H9 (cell line): ENCODE measurements around the gene SLC5A1. TPM values are rescaled to one million over a fixed set of nuclear protein-coding genes. Genes with fewer than 3 reads are reported as not detected.

Experiments
- DNase-seq: peaks from one replicate; pipeline ENCODE4 v3.0.0-alpha.2; 2017
- H2AFZ ChIP-seq: one replicate; pipeline ENCODE4 v1.6.1; 2013; ENCODE audit warnings: mild to moderate bottlenecking, low read length, control low read depth, moderate library complexity
- H2AK5ac ChIP-seq: 2 replicates; pipeline ENCODE4 v1.6.1; 2013; ENCODE audit warnings: low read length, control low read depth, mixed read lengths; ENCODE audit not compliant: insufficient read length
- H2BK120ac ChIP-seq: one replicate; pipeline ENCODE4 v1.6.1; 2013; ENCODE audit warnings: low read depth, mild to moderate bottlenecking, low read length, control low read depth, inconsistent platforms; ENCODE audit not compliant: poor library complexity, severe bottlenecking
- H2BK12ac ChIP-seq: 2 replicates; pipeline ENCODE4 v1.6.1; 2013; ENCODE audit warnings: low read length, control low read depth, mixed read lengths, low read depth; ENCODE audit not compliant: insufficient read length
- H2BK15ac ChIP-seq: 2 replicates; pipeline ENCODE4 v1.6.1; 2013; ENCODE audit warnings: low read depth, low read length, control low read depth
- H2BK20ac ChIP-seq: one replicate; pipeline ENCODE4 v1.6.1; 2013; ENCODE audit warnings: low read depth, mild to moderate bottlenecking, low read length, control low read depth, inconsistent platforms; ENCODE audit not compliant: poor library complexity, severe bottlenecking
- H2BK5ac ChIP-seq: 2 replicates; pipeline ENCODE4 v1.6.1; 2013; ENCODE audit warnings: low read length, control low read depth, mixed read lengths; ENCODE audit not compliant: insufficient read length
- H3K14ac ChIP-seq: 2 replicates; pipeline ENCODE4 v1.6.1; 2013; ENCODE audit warnings: low read length, control low read depth; ENCODE audit not compliant: insufficient read depth
- H3K18ac ChIP-seq: 2 replicates; pipeline ENCODE4 v1.6.1; 2013; ENCODE audit warnings: low read depth, mild to moderate bottlenecking, mixed read lengths, low read length, control low read depth; ENCODE audit not compliant: insufficient read length
- H3K23ac ChIP-seq: 2 replicates; pipeline ENCODE4 v1.6.1; 2013; ENCODE audit warnings: low read length, control low read depth, mixed read lengths, low read depth; ENCODE audit not compliant: insufficient read length
- H3K23me2 ChIP-seq: 2 replicates; pipeline ENCODE4 v1.6.1; 2013; ENCODE audit warnings: low read depth, mild to moderate bottlenecking, mixed read lengths, low read length, control low read depth; ENCODE audit not compliant: insufficient read length, poor library complexity, severe bottlenecking
- H3K27ac ChIP-seq: 2 replicates; pipeline ENCODE4 v1.5.1; 2013; ENCODE audit warnings: low read length, control low read depth, mixed read lengths, low read depth; ENCODE audit not compliant: insufficient read length
- H3K27me3 ChIP-seq: 2 replicates; pipeline ENCODE4 v1.6.1; 2013; ENCODE audit warnings: low read length, control low read depth, inconsistent platforms; ENCODE audit not compliant: insufficient read depth
- H3K4ac ChIP-seq: 2 replicates; pipeline ENCODE4 v1.6.1; 2013; ENCODE audit warnings: low read depth, mild to moderate bottlenecking, control low read depth, inconsistent platforms, low read length, moderate library complexity
- H3K4me1 ChIP-seq: 2 replicates; pipeline ENCODE4 v1.6.1; 2013; ENCODE audit warnings: low read length, control low read depth, inconsistent platforms; ENCODE audit not compliant: insufficient read depth
- H3K4me2 ChIP-seq: 2 replicates; pipeline ENCODE4 v1.6.1; 2013; ENCODE audit warnings: low read length, control low read depth, mixed read lengths; ENCODE audit not compliant: insufficient read length, insufficient read depth
- H3K56ac ChIP-seq: 2 replicates; pipeline ENCODE4 v1.6.1; 2013; ENCODE audit warnings: low read depth, mild to moderate bottlenecking, mixed read lengths, low read length, control low read depth; ENCODE audit not compliant: insufficient read length
- H3K79me1 ChIP-seq: 2 replicates; pipeline ENCODE4 v1.6.1; 2013; ENCODE audit warnings: low read depth, mild to moderate bottlenecking, moderate library complexity, low read length, control low read depth, inconsistent platforms; ENCODE audit not compliant: insufficient read depth, poor library complexity, severe bottlenecking
- H3K79me2 ChIP-seq: 2 replicates; pipeline ENCODE4 v1.6.1; 2013; ENCODE audit warnings: low read length, control low read depth, inconsistent platforms; ENCODE audit not compliant: insufficient read depth
- H3K9ac ChIP-seq: 2 replicates; pipeline ENCODE4 v1.6.1; 2013; ENCODE audit warnings: low read length, control low read depth, mixed read lengths; ENCODE audit not compliant: insufficient read length; ENCODE audit errors: extremely low read depth
- H3K9me3 ChIP-seq: one replicate; pipeline ENCODE4 v1.6.1; 2013; ENCODE audit warnings: low read depth, low read length, inconsistent platforms; ENCODE audit not compliant: control insufficient read depth
- H3T11ph ChIP-seq: one replicate; pipeline ENCODE4 v1.6.1; 2013; ENCODE audit warnings: mild to moderate bottlenecking, low read length, control low read depth, inconsistent platforms
- H4K20me1 ChIP-seq: one replicate; pipeline ENCODE4 v1.6.1; 2013; ENCODE audit not compliant: control insufficient read depth, insufficient read length, insufficient read depth
- H4K5ac ChIP-seq: 2 replicates; pipeline ENCODE4 v1.6.1; 2013; ENCODE audit warnings: low read depth, mild to moderate bottlenecking, mixed read lengths, low read length, control low read depth; ENCODE audit not compliant: insufficient read length
- H4K8ac ChIP-seq: replicated peaks from 2 replicates; pipeline ENCODE4 v1.6.1; 2013; ENCODE audit warnings: low read length, control low read depth, mixed read lengths, low read depth; ENCODE audit not compliant: insufficient read length
- H4K91ac ChIP-seq: 2 replicates; pipeline ENCODE4 v1.6.1; 2013; ENCODE audit warnings: low read depth, mild to moderate bottlenecking, moderate library complexity, mixed read lengths, low read length, control low read depth; ENCODE audit not compliant: insufficient read length
- H3K27ac Mint-ChIP-seq, 3 experiments: 2 replicates in 2 of 3; 3 replicates in 1 of 3; pipeline ENCODE4 v1.8.0; 2020 to 2021; ENCODE audit warnings: mixed read lengths in 3 of 3, mild to moderate bottlenecking in 1 of 3, moderate library complexity in 1 of 3
- H3K27me3 Mint-ChIP-seq: 2 replicates; pipeline ENCODE4 v1.8.0; 2021; ENCODE audit warnings: low read depth, mild to moderate bottlenecking, moderate library complexity, mixed read lengths
- H3K36me3 Mint-ChIP-seq, 3 experiments: 2 replicates in 2 of 3; 3 replicates in 1 of 3; pipeline ENCODE4 v1.8.0; 2020 to 2021; ENCODE audit warnings: low read depth in 3 of 3, mixed read lengths in 3 of 3; ENCODE audit not compliant: insufficient read depth in 1 of 3
- H3K4me1 Mint-ChIP-seq, 2 experiments: 2 replicates each; pipeline ENCODE4 v1.8.0; 2020; ENCODE audit warnings: mixed read lengths in 2 of 2
- H3K4me3 Mint-ChIP-seq, 2 experiments: 2 replicates in 1 of 2; 3 replicates in 1 of 2; pipeline ENCODE4 v1.8.0; 2020 to 2021; ENCODE audit warnings: mild to moderate bottlenecking in 2 of 2, mixed read lengths in 2 of 2, moderate library complexity in 1 of 2
- H3K9me3 Mint-ChIP-seq, 2 experiments: 2 replicates in 1 of 2; 3 replicates in 1 of 2; pipeline ENCODE4 v1.8.0; 2020; ENCODE audit warnings: mild to moderate bottlenecking in 2 of 2, mixed read lengths in 2 of 2, moderate library complexity in 1 of 2
- CTCF ChIP-seq: fragments of 200-600 bp; sonication (generic); conservative IDR thresholded peaks from 3 replicates; pipeline ENCODE4 v1.8.0; 2021; ENCODE audit warnings: antibody characterized with exemption, mild to moderate bottlenecking
- WGBS: extraction: QIAGEN DNeasy Blood & Tissue Kit; methylation state at CpG from one replicate; pipeline ENCODE4 v1.1.7; 2013; ENCODE audit warnings: missing lambda C conversion rate, low lambda C conversion rate, mixed read lengths; ENCODE audit not compliant: insufficient read length; ENCODE audit errors: extremely low coverage; 5-methylcytosine and 5-hydroxymethylcytosine counted together
- total RNA-seq: library from RNA; stranded (reverse); gene quantifications from 2 replicates; pipeline ENCODE4 v1.2.1, GENCODE V29; 2021

SLC5A1 gene
- total RNA-seq, 1 experiment from 2014 or later, result not detected

GRCh38 chr22:32073823-32074380 lies 30.8 kb downstream of the SLC5A1 start:
- no peak overlapping the region for H3K27ac Mint-ChIP-seq
- H3K27me3 Mint-ChIP-seq, result peaks cover 60% of the 10 kb centered on the region
- H3K9me3 Mint-ChIP-seq, result no peaks in the 10 kb centered on the region
- Histone ChIP-seq H3K14ac (no peak overlapping the region), H2BK15ac (no peak overlapping the region), H3K18ac (no peak overlapping the region), H3K9me3 (no peaks in the 10 kb centered on the region), H3K4ac (no peak overlapping the region), H3K4me1 (peaks cover 3% of the 10 kb centered on the region; the same call in 1 of the 2 replicates), H4K20me1 (no peaks in the 10 kb centered on the region), H2BK5ac (no peak overlapping the region), H3K27ac (no peak overlapping the region), H3K23me2 (no peaks in the 10 kb centered on the region), H3T11ph (no peak overlapping the region), H3K79me1 (no peaks in the 10 kb centered on the region), H4K8ac (no peak overlapping the region), H3K56ac (no peak overlapping the region), H3K23ac (no peak overlapping the region), H4K91ac (no peak overlapping the region), H2AK5ac (no peak overlapping the region), H3K79me2 (no peaks in the 10 kb centered on the region), H2AFZ (no peak overlapping the region), H4K5ac (no peak overlapping the region), H3K9ac (no peak overlapping the region), H3K4me2 (no peak overlapping the region), H2BK12ac (no peak overlapping the region), H2BK20ac (no peak overlapping the region), H2BK120ac (no peak overlapping the region), H3K27me3 (no peaks in the 10 kb centered on the region)
- H3K36me3 Mint-ChIP-seq, result no peaks in the 10 kb centered on the region; a peak in 1 of 7 replicates
- H3K4me1 Mint-ChIP-seq, result peaks cover 4 to 8% of the 10 kb centered on the region in 2 experiments
- H3K4me3 Mint-ChIP-seq, result no peak overlapping the region
- TF ChIP-seq CTCF, result no peak
- DNase-seq, result no peak
- WGBS, result no CpG with 5 or more reads among the region's 5 CpGs
